ENCODE data around the gene VEGFC.

VEGFC gene

GRCh38 chr4:176799653-176800052, 6.9 kb upstream of the VEGFC start:
- FAIRE-seq, result no peak
- no peak for DNase-seq (ENCODE audit: insufficient read length, low spot score)

- DNase-seq (ENCODE audit: insufficient read length, low spot score) (no peak), FAIRE-seq (no peak)
Observed at GRCh38 chr4:176798540-176798939, 5.8 kb upstream of the VEGFC start.

GRCh38 chr4:176795441-176795840, 2.7 kb upstream of the VEGFC start:
- no peak for DNase-seq (ENCODE audit: insufficient read length, low spot score)
- FAIRE-seq, result no peak

- no peak for FAIRE-seq
- DNase-seq (ENCODE audit: insufficient read length, low spot score), result no peak
Observed at GRCh38 chr4:176794651-176795050, 1.9 kb upstream of the VEGFC start.

- FAIRE-seq, result no peak
- DNase-seq (ENCODE audit: insufficient read length, low spot score), result no peak
Observed at GRCh38 chr4:176794151-176794550, 1.4 kb upstream of the VEGFC start.

- DNase-seq (ENCODE audit: insufficient read length, low spot score), result no peak
- FAIRE-seq, result no peak
Observed at GRCh38 chr4:176793060-176793605, 411 bp upstream of the VEGFC start.

GRCh38 chr4:176791591-176792325, 964 bp downstream of the VEGFC start:
- FAIRE-seq, result no peak
- no peak for DNase-seq (ENCODE audit: insufficient read length, low spot score)

- no peak for FAIRE-seq
- DNase-seq (ENCODE audit: insufficient read length, low spot score), result no peak
Observed at GRCh38 chr4:176790398-176790797, 2.3 kb downstream of the VEGFC start.

- peak; percentile 80 for FAIRE-seq
- peak; percentile 34 for DNase-seq (ENCODE audit: insufficient read length, low spot score)
Observed at GRCh38 chr4:176789955-176790354, 2.8 kb downstream of the VEGFC start.

GRCh38 chr4:176788971-176789370, 3.8 kb downstream of the VEGFC start:
- FAIRE-seq, result no peak
- no peak for DNase-seq (ENCODE audit: insufficient read length, low spot score)

- no peak for DNase-seq (ENCODE audit: insufficient read length, low spot score)
- no peak for FAIRE-seq
Observed at GRCh38 chr4:176788248-176788647, 4.5 kb downstream of the VEGFC start.

- DNase-seq (ENCODE audit: insufficient read length, low spot score), result no peak
- FAIRE-seq, result no peak
Observed at GRCh38 chr4:176784816-176785215, 7.9 kb downstream of the VEGFC start.

- DNase-seq (ENCODE audit: insufficient read length, low spot score), result no peak
- FAIRE-seq, result no peak
Observed at GRCh38 chr4:176782794-176783193, 9.9 kb downstream of the VEGFC start.

GRCh38 chr4:176782191-176782590, 10.5 kb downstream of the VEGFC start:
- DNase-seq (ENCODE audit: insufficient read length, low spot score) (no peak), FAIRE-seq (no peak)

- no peak for DNase-seq (ENCODE audit: insufficient read length, low spot score)
Observed at GRCh38 chr4:176781739-176782100, 11.0 kb downstream of the VEGFC start.

GRCh38 chr4:176780995-176781738, 11.6 kb downstream of the VEGFC start:
- DNase-seq (ENCODE audit: insufficient read length, low spot score) (no peak), FAIRE-seq (no peak)

More at GRCh38 chr4:176781739-176782100, 11.0 kb downstream of the VEGFC start:
- FAIRE-seq, result no peak

- DNase-seq (ENCODE audit: insufficient read length, low spot score) (no peak), FAIRE-seq (no peak)
Observed at GRCh38 chr4:176779421-176779820, 13.3 kb downstream of the VEGFC start.

- FAIRE-seq (no peak), DNase-seq (ENCODE audit: insufficient read length, low spot score) (no peak)
Observed at GRCh38 chr4:176778491-176778890, 14.2 kb downstream of the VEGFC start.

GRCh38 chr4:176778063-176778462, 14.7 kb downstream of the VEGFC start:
- FAIRE-seq, result no peak
- DNase-seq (ENCODE audit: insufficient read length, low spot score), result no peak

GRCh38 chr4:176775338-176775737, 17.4 kb downstream of the VEGFC start:
- FAIRE-seq (no peak), DNase-seq (ENCODE audit: insufficient read length, low spot score) (no peak)

GRCh38 chr4:176774852-176775251, 17.9 kb downstream of the VEGFC start:
- FAIRE-seq, result no peak
- DNase-seq (ENCODE audit: insufficient read length, low spot score), result no peak

- DNase-seq (ENCODE audit: insufficient read length, low spot score) (no peak), FAIRE-seq (no peak)
Observed at GRCh38 chr4:176769514-176769913, 23.2 kb downstream of the VEGFC start.
